ENCODE data around the gene CADM1. TPM values are rescaled to one million over a fixed set of nuclear protein-coding genes. Genes with fewer than 3 reads are reported as not detected.
A peak's percentile ranks its signal among the peaks of the same experiment; 100 is the strongest.

CADM1 gene
- total and polyA plus RNA-seq, 4 donors, result 13.0 to 40.6 (median 28.9) TPM

DNA sequence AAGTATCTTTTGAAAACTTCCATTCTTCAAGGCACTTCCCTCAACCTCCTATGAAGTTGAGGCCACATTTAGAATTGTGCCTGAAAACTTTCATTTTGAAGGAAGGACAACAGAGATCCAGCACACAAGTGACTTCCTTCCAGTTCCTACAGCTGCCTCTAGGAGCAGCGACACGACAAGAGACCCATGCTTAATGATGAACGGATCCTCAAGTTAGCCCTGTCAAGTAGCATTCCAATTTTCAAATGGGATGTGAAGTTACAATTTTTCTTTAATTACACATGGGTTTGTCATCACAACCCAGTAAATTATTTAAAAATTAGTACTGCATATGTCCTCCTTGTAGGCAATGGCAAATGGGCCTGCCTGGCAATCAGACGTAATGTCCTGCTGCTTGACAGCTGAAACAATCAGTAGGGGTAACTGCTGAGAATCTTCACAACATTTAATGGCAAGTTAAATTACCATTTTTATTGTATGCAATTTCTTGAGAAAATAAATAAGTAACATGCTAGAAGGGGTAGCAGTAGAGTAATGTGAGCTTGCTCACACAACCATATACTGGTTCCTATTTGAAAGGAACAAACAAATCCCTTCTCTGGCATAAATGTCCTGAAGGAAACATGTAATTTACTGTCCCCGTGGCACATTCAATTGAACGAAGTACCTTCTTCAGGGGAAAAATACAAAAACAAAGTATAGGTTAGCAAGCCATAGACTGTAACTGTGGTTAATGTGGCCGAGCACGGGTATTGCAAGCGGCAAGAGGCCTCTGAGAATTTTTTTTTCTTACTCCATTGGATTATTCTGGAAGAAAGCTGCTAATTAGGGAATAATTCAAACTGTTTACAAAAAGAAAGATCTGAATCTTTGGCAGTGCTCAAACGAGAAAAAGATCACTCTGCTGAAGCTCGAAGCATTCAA lies 288.3 kb downstream of the CADM1 start:
- H3K4me1 ChIP-seq (ENCODE audit: control insufficient read depth in 4 of 4, insufficient read depth in 4 of 4, low read length in 3 of 4), result no peaks in the 10 kb centered on the region
- H3K27ac ChIP-seq (ENCODE audit: low read depth in 1 of 2, low read length in 2 of 2), result no peak overlapping the region
- TF ChIP-seq, protein P1, sequence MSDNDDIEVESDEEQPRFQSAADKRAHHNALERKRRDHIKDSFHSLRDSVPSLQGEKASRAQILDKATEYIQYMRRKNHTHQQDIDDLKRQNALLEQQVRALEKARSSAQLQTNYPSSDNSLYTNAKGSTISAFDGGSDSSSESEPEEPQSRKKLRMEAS (IDR thresholded peaks at IDR 0.05), result no peak
- TF ChIP-seq, protein P2, sequence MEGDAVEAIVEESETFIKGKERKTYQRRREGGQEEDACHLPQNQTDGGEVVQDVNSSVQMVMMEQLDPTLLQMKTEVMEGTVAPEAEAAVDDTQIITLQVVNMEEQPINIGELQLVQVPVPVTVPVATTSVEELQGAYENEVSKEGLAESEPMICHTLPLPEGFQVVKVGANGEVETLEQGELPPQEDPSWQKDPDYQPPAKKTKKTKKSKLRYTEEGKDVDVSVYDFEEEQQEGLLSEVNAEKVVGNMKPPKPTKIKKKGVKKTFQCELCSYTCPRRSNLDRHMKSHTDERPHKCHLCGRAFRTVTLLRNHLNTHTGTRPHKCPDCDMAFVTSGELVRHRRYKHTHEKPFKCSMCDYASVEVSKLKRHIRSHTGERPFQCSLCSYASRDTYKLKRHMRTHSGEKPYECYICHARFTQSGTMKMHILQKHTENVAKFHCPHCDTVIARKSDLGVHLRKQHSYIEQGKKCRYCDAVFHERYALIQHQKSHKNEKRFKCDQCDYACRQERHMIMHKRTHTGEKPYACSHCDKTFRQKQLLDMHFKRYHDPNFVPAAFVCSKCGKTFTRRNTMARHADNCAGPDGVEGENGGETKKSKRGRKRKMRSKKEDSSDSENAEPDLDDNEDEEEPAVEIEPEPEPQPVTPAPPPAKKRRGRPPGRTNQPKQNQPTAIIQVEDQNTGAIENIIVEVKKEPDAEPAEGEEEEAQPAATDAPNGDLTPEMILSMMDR (IDR thresholded peaks at IDR 0.05; ENCODE audit: low read depth, low read length, missing input control), result peak; percentile 5
- no peak for DNase-seq (ENCODE audit: low spot score)
- no peak overlapping the region for H3K9ac ChIP-seq (ENCODE audit: low read depth in 1 of 2, low read length in 2 of 2)
- H3K27me3 ChIP-seq (ENCODE audit: control insufficient read depth in 4 of 4, insufficient read depth in 4 of 4, low read length in 3 of 4), result no peaks in the 10 kb centered on the region
- H3K36me3 ChIP-seq (ENCODE audit: control insufficient read depth in 4 of 4, insufficient read depth in 3 of 4, low read depth in 1 of 4, low read length in 3 of 4), result peaks cover 0 to 36% (median 10%) of the 10 kb centered on the region in 4 donors
- no peaks in the 10 kb centered on the region for H3K9me3 ChIP-seq (ENCODE audit: control insufficient read depth in 4 of 4, low read length in 3 of 4)
- no peak overlapping the region for H3K4me3 ChIP-seq (ENCODE audit: low read depth in 1 of 3, low read length in 3 of 3)
- WGBS, result 83% methylated on average over 11 of the region's 11 CpGs

DNA sequence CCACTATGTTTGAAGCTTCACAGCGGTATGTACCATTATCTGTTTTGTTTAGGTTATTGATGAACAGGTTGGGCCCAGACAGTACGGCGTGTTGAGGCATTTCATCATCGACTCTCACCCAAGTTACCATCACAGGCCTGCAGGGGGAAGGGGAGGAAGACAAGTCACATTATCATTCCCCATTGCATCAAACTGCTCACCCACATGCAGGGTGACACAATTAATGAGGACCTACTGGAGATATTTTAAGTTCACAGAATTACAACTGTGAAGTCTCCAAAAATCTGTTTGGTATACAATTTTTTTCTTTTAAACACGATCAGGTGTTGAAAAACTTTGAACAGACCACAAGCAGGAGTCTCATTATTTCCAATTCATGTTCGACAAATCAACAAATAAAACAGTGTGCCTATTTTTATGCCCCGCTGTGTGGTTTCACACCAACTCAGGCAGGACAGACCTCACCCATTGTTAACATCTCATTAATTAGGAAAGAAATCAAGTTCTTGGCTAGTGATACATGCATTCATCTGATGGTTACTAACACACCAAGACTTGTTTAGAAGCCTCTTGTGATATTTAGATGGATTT lies 289.5 kb downstream of the CADM1 start:
- H3K27ac ChIP-seq (ENCODE audit: low read depth in 1 of 2, low read length in 2 of 2), result no peak overlapping the region
- no peaks in the 10 kb centered on the region for H3K9me3 ChIP-seq (ENCODE audit: control insufficient read depth in 4 of 4, low read length in 3 of 4)
- peaks cover 0 to 38% (median 10%) of the 10 kb centered on the region in 4 donors for H3K36me3 ChIP-seq (ENCODE audit: control insufficient read depth in 4 of 4, insufficient read depth in 3 of 4, low read depth in 1 of 4, low read length in 3 of 4)
- H3K4me1 ChIP-seq (ENCODE audit: control insufficient read depth in 4 of 4, insufficient read depth in 4 of 4, low read length in 3 of 4), result no peaks in the 10 kb centered on the region
- WGBS, result 95% methylated on average over 7 of the region's 7 CpGs
- no peak for DNase-seq (ENCODE audit: low spot score)
- H3K4me3 ChIP-seq (ENCODE audit: low read depth in 1 of 3, low read length in 3 of 3), result no peak overlapping the region
- no peak for TF ChIP-seq FOXA2 (IDR thresholded peaks at IDR 0.05)
- TF ChIP-seq YY1 (IDR thresholded peaks at IDR 0.05), result no peak
- TF ChIP-seq NR2F2 (IDR thresholded peaks at IDR 0.05), result no peak
- TF ChIP-seq, protein P3, sequence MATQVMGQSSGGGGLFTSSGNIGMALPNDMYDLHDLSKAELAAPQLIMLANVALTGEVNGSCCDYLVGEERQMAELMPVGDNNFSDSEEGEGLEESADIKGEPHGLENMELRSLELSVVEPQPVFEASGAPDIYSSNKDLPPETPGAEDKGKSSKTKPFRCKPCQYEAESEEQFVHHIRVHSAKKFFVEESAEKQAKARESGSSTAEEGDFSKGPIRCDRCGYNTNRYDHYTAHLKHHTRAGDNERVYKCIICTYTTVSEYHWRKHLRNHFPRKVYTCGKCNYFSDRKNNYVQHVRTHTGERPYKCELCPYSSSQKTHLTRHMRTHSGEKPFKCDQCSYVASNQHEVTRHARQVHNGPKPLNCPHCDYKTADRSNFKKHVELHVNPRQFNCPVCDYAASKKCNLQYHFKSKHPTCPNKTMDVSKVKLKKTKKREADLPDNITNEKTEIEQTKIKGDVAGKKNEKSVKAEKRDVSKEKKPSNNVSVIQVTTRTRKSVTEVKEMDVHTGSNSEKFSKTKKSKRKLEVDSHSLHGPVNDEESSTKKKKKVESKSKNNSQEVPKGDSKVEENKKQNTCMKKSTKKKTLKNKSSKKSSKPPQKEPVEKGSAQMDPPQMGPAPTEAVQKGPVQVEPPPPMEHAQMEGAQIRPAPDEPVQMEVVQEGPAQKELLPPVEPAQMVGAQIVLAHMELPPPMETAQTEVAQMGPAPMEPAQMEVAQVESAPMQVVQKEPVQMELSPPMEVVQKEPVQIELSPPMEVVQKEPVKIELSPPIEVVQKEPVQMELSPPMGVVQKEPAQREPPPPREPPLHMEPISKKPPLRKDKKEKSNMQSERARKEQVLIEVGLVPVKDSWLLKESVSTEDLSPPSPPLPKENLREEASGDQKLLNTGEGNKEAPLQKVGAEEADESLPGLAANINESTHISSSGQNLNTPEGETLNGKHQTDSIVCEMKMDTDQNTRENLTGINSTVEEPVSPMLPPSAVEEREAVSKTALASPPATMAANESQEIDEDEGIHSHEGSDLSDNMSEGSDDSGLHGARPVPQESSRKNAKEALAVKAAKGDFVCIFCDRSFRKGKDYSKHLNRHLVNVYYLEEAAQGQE (IDR thresholded peaks at IDR 0.05), result no peak
- TF ChIP-seq, protein P4, sequence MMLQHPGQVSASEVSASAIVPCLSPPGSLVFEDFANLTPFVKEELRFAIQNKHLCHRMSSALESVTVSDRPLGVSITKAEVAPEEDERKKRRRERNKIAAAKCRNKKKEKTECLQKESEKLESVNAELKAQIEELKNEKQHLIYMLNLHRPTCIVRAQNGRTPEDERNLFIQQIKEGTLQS (IDR thresholded peaks at IDR 0.05), result no peak
- TF ChIP-seq, protein P1 (IDR thresholded peaks at IDR 0.05), result no peak
- TF ChIP-seq RXRA (IDR thresholded peaks at IDR 0.05), result no peak
- no peak for TF ChIP-seq GABPA (IDR thresholded peaks at IDR 0.05 in 1 of 2, conservative IDR thresholded peaks at IDR 0.05 in 1 of 2)
- TF ChIP-seq SP1 (IDR thresholded peaks at IDR 0.05), result no peak
- no peak for TF ChIP-seq FOXA1 (IDR thresholded peaks at IDR 0.05)
- TF ChIP-seq, protein P2 (IDR thresholded peaks at IDR 0.05; ENCODE audit: low read depth, low read length, missing input control), result no peak
- TF ChIP-seq, protein P5, sequence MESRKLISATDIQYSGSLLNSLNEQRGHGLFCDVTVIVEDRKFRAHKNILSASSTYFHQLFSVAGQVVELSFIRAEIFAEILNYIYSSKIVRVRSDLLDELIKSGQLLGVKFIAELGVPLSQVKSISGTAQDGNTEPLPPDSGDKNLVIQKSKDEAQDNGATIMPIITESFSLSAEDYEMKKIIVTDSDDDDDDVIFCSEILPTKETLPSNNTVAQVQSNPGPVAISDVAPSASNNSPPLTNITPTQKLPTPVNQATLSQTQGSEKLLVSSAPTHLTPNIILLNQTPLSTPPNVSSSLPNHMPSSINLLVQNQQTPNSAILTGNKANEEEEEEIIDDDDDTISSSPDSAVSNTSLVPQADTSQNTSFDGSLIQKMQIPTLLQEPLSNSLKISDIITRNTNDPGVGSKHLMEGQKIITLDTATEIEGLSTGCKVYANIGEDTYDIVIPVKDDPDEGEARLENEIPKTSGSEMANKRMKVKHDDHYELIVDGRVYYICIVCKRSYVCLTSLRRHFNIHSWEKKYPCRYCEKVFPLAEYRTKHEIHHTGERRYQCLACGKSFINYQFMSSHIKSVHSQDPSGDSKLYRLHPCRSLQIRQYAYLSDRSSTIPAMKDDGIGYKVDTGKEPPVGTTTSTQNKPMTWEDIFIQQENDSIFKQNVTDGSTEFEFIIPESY (IDR thresholded peaks at IDR 0.05), result no peak
- TF ChIP-seq EGR1 (IDR thresholded peaks at IDR 0.05; ENCODE audit: low read depth in 2 of 2), result no peak
- no peak for TF ChIP-seq HNF4A (conservative IDR thresholded peaks at IDR 0.05)
- no peak for TF ChIP-seq TAF1 (conservative IDR thresholded peaks at IDR 0.05)
- TF ChIP-seq RAD21 (IDR thresholded peaks at IDR 0.05), result no peak
- TF ChIP-seq HNF4G (IDR thresholded peaks at IDR 0.05), result no peak
- TF ChIP-seq JUND (IDR thresholded peaks at IDR 0.05), result no peak
- H3K27me3 ChIP-seq (ENCODE audit: control insufficient read depth in 4 of 4, insufficient read depth in 4 of 4, low read length in 3 of 4), result no peaks in the 10 kb centered on the region
- H3K9ac ChIP-seq (ENCODE audit: low read depth in 1 of 2, low read length in 2 of 2), result no peak overlapping the region

All from liver (tissue), 9 donors.